Measurements from ENCODE around the gene KCNIP4. TPM values are rescaled to one million over a fixed set of nuclear protein-coding genes. Genes with fewer than 3 reads are reported as not detected.
A peak's percentile ranks its signal among the peaks of the same experiment; 100 is the strongest.

KCNIP4 gene
- total RNA-seq, 1 donor from 2014 or later, result 6.2 TPM

DNA sequence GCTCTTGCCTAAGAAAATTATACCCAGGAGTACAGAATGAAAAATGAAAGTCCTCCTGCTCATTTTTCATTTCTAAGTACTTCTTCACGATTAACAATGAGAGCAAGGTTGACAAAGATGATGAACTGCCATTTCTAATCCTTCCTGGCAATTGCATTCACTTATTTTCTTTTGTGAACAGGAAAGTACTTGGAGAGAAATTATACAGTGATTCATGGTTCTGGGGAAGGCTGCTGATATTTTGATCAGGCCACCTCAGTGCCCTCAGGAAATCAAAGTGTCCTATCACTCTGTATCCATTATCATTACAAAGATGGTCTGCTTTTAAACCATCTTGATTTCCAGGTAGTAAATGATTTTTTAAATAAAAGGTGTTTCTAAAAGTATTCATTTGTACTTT is 780.9 kb downstream of the KCNIP4 start:
- no peaks in the 10 kb centered on the region for H3K4me1 Mint-ChIP-seq (ENCODE audit: unreplicated experiment)

GRCh38 chr4:21155367-21155766 is 793.2 kb downstream of the KCNIP4 start:
- no peaks in the 10 kb centered on the region for H3K9me3 Mint-ChIP-seq
- no peak for DNase-seq (ENCODE audit: extremely low spot score, unreplicated experiment)
- TF ChIP-seq, protein P1, sequence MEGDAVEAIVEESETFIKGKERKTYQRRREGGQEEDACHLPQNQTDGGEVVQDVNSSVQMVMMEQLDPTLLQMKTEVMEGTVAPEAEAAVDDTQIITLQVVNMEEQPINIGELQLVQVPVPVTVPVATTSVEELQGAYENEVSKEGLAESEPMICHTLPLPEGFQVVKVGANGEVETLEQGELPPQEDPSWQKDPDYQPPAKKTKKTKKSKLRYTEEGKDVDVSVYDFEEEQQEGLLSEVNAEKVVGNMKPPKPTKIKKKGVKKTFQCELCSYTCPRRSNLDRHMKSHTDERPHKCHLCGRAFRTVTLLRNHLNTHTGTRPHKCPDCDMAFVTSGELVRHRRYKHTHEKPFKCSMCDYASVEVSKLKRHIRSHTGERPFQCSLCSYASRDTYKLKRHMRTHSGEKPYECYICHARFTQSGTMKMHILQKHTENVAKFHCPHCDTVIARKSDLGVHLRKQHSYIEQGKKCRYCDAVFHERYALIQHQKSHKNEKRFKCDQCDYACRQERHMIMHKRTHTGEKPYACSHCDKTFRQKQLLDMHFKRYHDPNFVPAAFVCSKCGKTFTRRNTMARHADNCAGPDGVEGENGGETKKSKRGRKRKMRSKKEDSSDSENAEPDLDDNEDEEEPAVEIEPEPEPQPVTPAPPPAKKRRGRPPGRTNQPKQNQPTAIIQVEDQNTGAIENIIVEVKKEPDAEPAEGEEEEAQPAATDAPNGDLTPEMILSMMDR (conservative IDR thresholded peaks at IDR 0.05), result no peak
- no peaks in the 10 kb centered on the region for H3K27me3 Mint-ChIP-seq
- H3K27ac Mint-ChIP-seq, result no peak overlapping the region
- no peaks in the 10 kb centered on the region for H3K4me1 Mint-ChIP-seq (ENCODE audit: unreplicated experiment)
- no peak overlapping the region for H3K4me3 Mint-ChIP-seq
- H3K36me3 Mint-ChIP-seq, result no peaks in the 10 kb centered on the region

More for the DNA sequence above, 780.9 kb downstream of the KCNIP4 start:
- Mint-ChIP-seq H3K9me3 (no peaks in the 10 kb centered on the region), H3K36me3 (no peaks in the 10 kb centered on the region), H3K4me3 (no peak overlapping the region), H3K27me3 (peaks cover 3% of the 10 kb centered on the region), H3K27ac (no peak overlapping the region)
- TF ChIP-seq, protein P1 (conservative IDR thresholded peaks at IDR 0.05), result no peak
- DNase-seq (ENCODE audit: extremely low spot score, unreplicated experiment), result no peak

DNA sequence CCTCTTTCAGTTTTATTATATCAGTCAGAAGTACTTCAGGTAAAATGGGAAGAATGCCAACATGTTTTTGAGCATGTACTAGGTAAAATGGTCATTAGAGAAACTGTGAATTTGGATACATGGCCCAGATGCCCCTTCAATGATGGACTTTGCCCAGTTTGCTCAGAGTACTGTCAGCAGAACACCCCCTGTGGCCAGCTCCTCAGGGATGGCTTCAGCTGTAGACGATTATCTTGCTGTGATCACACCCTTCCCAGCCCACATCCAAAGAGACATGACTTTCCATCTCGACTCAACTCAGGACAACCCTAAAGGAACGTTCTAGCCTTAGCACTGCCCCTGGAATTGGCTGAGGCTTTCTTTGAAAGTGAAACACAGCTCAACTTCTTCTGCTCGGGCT is 809.2 kb downstream of the KCNIP4 start:
- Mint-ChIP-seq H3K4me3 (no peak overlapping the region), H3K36me3 (no peaks in the 10 kb centered on the region), H3K9me3 (no peaks in the 10 kb centered on the region), H3K27ac (no peak overlapping the region), H3K4me1 (ENCODE audit: unreplicated experiment) (peaks cover 7% of the 10 kb centered on the region), H3K27me3 (no peaks in the 10 kb centered on the region)
- TF ChIP-seq, protein P1 (conservative IDR thresholded peaks at IDR 0.05), result no peak
- DNase-seq (ENCODE audit: extremely low spot score, unreplicated experiment), result no peak

GRCh38 chr4:21136051-21136630 is 812.4 kb downstream of the KCNIP4 start:
- no peak for DNase-seq (ENCODE audit: extremely low spot score, unreplicated experiment)
- Mint-ChIP-seq H3K36me3 (no peaks in the 10 kb centered on the region), H3K27ac (no peak overlapping the region), H3K9me3 (no peaks in the 10 kb centered on the region), H3K4me3 (no peak overlapping the region), H3K27me3 (no peaks in the 10 kb centered on the region), H3K4me1 (ENCODE audit: unreplicated experiment) (peaks cover 7% of the 10 kb centered on the region)
- TF ChIP-seq, protein P1 (conservative IDR thresholded peaks at IDR 0.05), result no peak

DNA sequence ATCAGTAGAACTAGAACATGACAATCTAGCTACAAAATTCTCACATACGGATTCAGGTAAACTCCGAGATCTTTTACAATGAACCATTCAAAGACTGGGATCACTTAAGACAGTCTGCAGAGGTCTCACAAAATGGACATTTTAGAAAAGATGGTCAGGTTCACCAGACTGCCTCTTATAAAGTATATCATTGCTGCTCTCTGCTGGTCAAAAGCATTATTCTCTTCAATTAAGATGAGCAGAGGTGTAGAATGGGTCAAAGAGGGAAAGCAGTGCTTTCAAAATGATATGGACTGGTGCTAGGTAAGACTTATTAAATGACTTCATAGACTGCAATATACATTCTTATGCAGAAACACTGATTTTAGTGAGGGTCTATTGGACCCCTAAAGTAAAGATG is 813.6 kb downstream of the KCNIP4 start:
- TF ChIP-seq, protein P1 (conservative IDR thresholded peaks at IDR 0.05), result peak; percentile 57
- H3K4me3 Mint-ChIP-seq, result no peak overlapping the region
- no peaks in the 10 kb centered on the region for H3K27me3 Mint-ChIP-seq
- DNase-seq (ENCODE audit: extremely low spot score, unreplicated experiment), result no peak
- H3K27ac Mint-ChIP-seq, result no peak overlapping the region
- no peaks in the 10 kb centered on the region for H3K9me3 Mint-ChIP-seq
- H3K4me1 Mint-ChIP-seq (ENCODE audit: unreplicated experiment), result peaks cover 7% of the 10 kb centered on the region
- no peaks in the 10 kb centered on the region for H3K36me3 Mint-ChIP-seq

DNA sequence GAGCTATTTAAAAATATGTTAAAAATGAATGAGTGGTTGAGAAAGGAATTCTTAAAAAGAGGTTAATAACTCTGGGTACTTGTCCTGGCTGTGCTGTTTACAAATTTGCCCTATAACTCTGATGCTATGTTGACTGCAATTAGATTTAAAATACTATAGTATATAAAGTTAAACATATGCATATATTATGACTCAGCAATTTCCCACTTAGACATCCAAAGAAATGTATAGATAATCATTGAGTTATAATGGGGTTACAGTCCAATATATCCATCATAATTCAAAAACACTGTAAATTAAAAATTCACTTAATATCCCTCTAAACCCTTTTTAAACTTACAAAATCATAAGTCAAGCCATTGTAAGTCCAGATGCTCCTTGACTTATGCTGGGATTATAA is 818.0 kb downstream of the KCNIP4 start:
- H3K4me3 Mint-ChIP-seq, result no peak overlapping the region
- TF ChIP-seq, protein P1 (conservative IDR thresholded peaks at IDR 0.05), result no peak
- no peaks in the 10 kb centered on the region for H3K4me1 Mint-ChIP-seq (ENCODE audit: unreplicated experiment)
- no peak overlapping the region for H3K27ac Mint-ChIP-seq
- no peaks in the 10 kb centered on the region for H3K36me3 Mint-ChIP-seq
- DNase-seq (ENCODE audit: extremely low spot score, unreplicated experiment), result no peak
- H3K27me3 Mint-ChIP-seq, result no peaks in the 10 kb centered on the region
- H3K9me3 Mint-ChIP-seq, result no peaks in the 10 kb centered on the region
